Motor neuron (in vitro differentiated cells): ENCODE measurements around the gene TTLL12. TPM values are rescaled to one million over a fixed set of nuclear protein-coding genes. Genes with fewer than 3 reads are reported as not detected.

Experiments
- ATAC-seq, 8 experiments: fragments of 200-7000 bp; cut with Tn5 transposase; replicated peaks in 6 of 8; 2 replicates each; pipeline ENCODE4 v1.8.0; 2021; ENCODE audit warnings: mild to moderate bottlenecking in 8 of 8, moderate library complexity in 8 of 8
- H3K27ac ChIP-seq, 2 donors: fragments of 250-450 bp; sonication (Bioruptor Pico); 2 replicates each; pipeline ENCODE4 v1.9.0; 2021; ENCODE audit warnings: antibody characterized with exemption in 2 of 2, mild to moderate bottlenecking in 2 of 2, moderate library complexity in 1 of 2
- H3K4me1 ChIP-seq, 2 donors: fragments of 250-450 bp; sonication (Bioruptor Pico); replicated peaks in 1 of 2; 2 replicates each; pipeline ENCODE4 v1.6.1; 2021; ENCODE audit warnings: antibody characterized with exemption in 2 of 2, mild to moderate bottlenecking in 2 of 2, moderate library complexity in 1 of 2
- H3K4me3 ChIP-seq, 5 donors: fragments of 250-450 bp; sonication (Bioruptor Pico); 2 replicates each; pipeline ENCODE4 v1.9.0; 2021; ENCODE audit warnings: antibody characterized with exemption in 5 of 5, mild to moderate bottlenecking in 5 of 5, moderate library complexity in 4 of 5
- WGBS, 10 experiments: fragments of 450-650 bp; shearing (Covaris generic); methylation state at CpG; one replicate each; pipeline ENCODE4 v1.0.0; 2022; 5-methylcytosine and 5-hydroxymethylcytosine counted together
- in situ Hi-C, 9 experiments: fragments of 400-800 bp; cut with MboI; loops; one replicate each; pipeline ENCODE4 v1.15.0; 2021; ENCODE audit warnings: low sequenced_read_pairs in 9 of 9, low pct_unique_long_range_greater_than_20kb in 2 of 9; ENCODE audit not compliant: unreplicated experiment in 9 of 9
- total RNA-seq, 8 experiments: library from RNA; unstranded; fragments of 300-600 nt; gene quantifications; 2 replicates each; pipeline versions ENCODE4 v1.2.3 to v1.2.4, GENCODE V29; 2022

The TTLL12 gene
- total RNA-seq, 8 experiments from 2014 or later: 12.3 to 68.1 (median 14.8) TPM

DNA sequence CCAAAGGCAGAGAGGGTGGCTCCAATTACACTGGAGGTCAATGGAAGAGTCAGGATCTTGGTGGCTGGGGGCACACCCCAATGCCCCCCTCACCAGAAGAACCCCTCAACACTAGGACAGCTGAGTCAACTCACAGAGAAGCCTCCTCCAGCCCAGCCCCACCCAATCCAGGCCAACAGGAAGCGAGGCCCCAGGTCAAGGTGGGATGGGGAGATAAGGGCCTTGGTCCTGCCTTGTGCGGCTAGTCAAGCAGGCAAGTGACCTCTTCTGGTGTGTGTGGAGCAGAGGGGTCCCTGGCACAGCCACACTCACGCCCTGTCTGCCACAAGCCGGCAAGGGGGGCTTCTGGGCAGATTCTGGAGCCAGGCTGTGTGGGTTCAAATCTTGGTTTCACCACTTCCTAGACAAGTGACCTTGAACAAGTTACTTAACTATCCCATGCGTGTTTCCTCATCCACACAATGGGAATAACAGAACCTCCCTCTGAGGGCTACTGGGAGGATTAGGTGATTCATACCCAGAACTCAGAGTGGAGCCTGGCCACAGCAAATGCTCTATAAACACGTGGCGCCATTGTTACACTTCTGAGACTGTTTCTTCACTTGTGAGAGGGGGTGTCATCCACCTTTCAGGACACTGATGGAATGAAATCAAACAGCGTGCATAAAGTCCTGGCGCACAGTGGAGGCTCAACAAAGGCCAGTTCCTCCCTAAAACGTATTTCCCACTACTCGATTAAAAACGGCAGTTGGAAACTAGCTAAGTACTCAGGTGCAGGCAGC lies 3.2 kb downstream of the TTLL12 start:
- ATAC-seq: no peak
- no peak overlapping the region for H3K4me3 ChIP-seq
- no peak overlapping the region for H3K27ac ChIP-seq
- in situ Hi-C loops: no loop called here
- 57 to 100% (median 88%) methylated on average over 1 to 9 of the region's 12 CpGs; no CpG with 5 or more reads in 2 of the 10 experiments for WGBS, 10 experiments
- H3K4me1 ChIP-seq: peaks cover 11 to 13% of the 10 kb centered on the region in 2 donors

DNA sequence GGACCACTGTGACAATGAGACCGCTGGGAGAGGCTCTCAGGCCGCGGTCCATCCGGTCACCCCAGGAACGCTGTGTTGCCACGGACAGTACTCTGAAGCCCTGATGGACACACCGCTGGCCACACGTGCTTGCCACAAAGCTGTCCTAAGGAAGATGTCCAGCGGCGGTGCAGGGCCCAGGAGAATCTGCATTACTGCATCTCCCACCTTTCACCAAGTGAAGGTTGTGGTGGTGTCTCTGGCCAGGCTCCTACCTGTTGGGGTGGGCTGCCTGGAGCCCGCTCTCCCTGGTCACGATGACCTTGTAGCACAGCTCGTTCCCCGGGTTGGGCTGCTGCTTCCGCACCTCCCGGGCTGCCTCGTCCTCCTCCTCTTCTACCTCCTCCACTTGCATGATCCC lies 4.2 kb downstream of the TTLL12 start:
- Histone ChIP-seq H3K27ac (no peak overlapping the region), H3K4me3 (no peak overlapping the region), H3K4me1 (peaks cover 7% of the 10 kb centered on the region in 2 donors)
- 97% methylated on average over 6 of the region's 17 CpGs; no CpG with 5 or more reads in 9 of the 10 experiments for WGBS, 10 experiments
- ATAC-seq: no peak
- in situ Hi-C loops: no loop called here

DNA sequence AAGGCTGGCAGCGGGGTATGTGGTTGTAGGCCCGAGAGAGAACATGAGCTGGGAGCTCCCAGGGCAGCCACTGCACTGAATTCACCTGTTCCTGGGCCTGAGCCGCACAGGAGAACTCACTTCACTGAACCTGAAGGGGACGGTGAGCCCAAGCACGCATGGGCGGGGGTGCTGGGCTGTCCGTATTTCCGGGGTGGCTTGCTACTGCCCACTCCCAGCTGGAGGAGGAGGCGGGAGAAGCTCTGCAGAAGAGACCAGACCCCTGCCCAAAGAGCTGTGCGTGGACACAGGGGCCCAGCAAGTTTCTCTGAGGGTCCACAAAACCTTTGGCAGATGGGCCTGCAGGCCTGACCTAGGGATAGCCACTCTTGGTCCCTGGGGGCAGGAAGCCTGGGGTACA lies 4.8 kb downstream of the TTLL12 start:
- ATAC-seq: no peak
- Histone ChIP-seq H3K27ac (no peak overlapping the region), H3K4me1 (peaks cover 6% of the 10 kb centered on the region in 2 donors), H3K4me3 (no peak overlapping the region)
- in situ Hi-C loops: no loop called here
- WGBS, 10 experiments: 88 to 100% (median 100%) methylated on average over 1 to 9 of the region's 10 CpGs; no CpG with 5 or more reads in 4 of the 10 experiments

DNA sequence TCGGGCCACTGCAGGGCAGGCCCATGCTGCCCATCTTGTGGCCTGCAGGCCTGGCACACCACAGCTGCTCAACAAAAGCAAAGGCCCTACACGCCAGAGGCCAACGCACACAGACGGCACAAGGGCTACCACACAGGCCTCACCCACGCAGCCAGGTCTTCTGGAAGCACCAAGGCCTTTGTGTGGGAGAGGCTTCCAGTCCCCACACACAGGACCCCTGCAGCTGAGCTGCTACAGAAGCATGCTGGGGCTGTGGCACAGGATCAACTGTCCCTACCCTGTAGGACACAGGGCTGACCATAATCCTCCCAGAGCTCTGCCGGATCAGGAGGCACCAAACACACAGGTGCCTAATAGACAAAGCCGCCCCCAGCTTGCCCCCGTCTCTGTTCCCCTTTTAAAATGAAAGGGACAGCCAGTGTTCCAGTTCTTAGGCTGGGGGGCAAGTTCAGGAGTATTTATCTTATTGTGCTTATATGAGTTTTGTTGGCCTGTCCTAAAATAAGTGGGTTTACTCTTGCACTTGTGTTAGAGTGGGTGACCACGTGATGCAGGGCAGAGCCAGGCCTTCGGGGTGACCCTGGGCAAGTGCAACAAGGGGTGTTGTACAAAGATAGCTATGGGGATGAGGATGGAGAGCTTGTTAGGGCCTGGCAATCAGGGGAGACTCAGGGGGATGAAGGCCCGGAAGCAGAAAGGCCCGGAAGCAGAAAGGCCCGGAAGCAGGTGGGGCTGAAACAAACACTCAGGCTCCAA lies 5.4 kb downstream of the TTLL12 start:
- Histone ChIP-seq H3K4me1 (peaks cover 6% of the 10 kb centered on the region in 2 donors), H3K4me3 (no peak overlapping the region), H3K27ac (no peak overlapping the region)
- no peak for ATAC-seq
- 60 to 100% (median 88%) methylated on average over 1 to 7 of the region's 13 CpGs; no CpG with 5 or more reads in 2 of the 10 experiments for WGBS, 10 experiments
- in situ Hi-C loops: no loop called here

DNA sequence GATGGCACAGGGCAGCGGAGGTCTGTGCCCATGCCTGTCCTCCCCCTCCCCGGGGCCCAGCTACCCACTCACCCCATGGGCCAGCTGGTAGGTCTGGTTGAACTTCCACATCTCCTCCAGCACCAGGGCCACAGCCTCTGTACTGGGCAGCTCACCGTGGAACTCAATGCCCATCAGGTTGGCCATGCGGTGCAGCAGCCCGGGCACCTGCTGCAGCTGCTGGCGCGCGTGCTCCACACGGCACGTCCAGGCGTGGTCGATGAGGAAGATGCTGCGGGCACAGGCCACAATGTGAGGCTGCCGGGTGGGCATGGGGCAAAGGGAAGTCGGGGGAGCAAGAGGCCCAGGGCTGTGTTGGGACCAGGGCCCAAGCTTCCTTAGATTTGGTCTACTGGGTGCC lies 6.3 kb downstream of the TTLL12 start:
- Histone ChIP-seq H3K4me3 (no peak overlapping the region), H3K27ac (no peak overlapping the region), H3K4me1 (peaks cover 4 to 5% of the 10 kb centered on the region in 2 donors)
- peak in 1 of 8 experiments; percentile 3 for ATAC-seq
- in situ Hi-C loops: no loop called here
- 95% methylated on average over 4 of the region's 15 CpGs; no CpG with 5 or more reads in 9 of the 10 experiments for WGBS, 10 experiments

DNA sequence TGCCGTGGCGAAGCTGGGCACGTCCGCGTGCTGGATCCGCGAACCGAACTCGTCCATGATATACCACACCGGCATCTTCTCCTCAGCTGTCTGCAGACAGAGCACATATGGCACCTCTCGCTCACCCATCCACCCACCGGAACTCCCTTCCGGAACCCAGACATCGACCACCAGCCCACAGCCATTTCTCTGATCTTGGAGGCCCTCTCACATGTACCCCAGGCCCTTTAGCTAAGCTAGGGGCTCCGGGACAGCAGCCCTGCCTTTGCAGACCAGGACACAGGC lies 7.1 kb downstream of the TTLL12 start:
- 80 to 100% (median 100%) methylated on average over 1 to 3 of the region's 15 CpGs; no CpG with 5 or more reads in 6 of the 10 experiments for WGBS, 10 experiments
- no peak for ATAC-seq
- in situ Hi-C loops: no loop called here
- no peak overlapping the region for H3K27ac ChIP-seq
- no peak overlapping the region for H3K4me3 ChIP-seq
- H3K4me1 ChIP-seq: no peaks in the 10 kb centered on the region

DNA sequence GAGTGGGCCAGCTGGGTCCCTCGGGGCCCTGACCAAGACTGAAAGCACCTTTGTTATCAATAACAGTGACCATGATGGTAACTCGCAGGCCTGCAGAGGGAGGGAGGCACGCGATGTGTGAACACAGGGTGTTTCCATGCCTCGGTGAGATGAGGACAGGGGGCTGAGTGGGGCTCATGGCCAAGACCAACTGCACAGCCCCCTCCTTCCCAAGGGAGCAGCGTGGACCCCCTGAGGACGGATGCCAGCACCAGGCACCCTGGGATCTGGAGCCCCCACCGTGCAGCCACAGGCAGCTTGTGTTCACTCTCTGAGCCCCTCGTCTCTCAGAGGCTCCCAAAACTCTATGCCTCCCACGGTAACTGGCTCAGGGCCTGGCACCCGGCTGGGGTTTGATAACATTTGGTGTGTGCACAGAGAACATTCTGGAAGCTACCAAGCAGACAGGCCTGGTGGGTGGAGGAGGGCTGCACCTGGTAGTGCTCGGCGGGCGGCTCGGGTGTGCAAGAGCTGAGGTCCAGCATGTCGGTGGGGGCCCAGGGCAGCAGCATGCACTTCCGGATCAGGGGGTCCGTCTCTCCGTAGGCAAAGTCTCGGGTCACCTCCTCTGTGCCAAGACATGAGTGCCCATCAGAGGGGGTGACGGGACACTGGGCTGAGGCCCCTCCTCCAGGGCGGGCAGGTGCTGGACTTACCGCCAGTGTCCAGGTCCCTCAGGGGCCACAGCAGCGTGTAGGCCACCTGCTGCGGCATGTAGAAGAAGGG lies 7.6 kb downstream of the TTLL12 start:
- 80 to 100% (median 94%) methylated on average over 1 to 15 of the region's 25 CpGs; no CpG with 5 or more reads in 4 of the 10 experiments for WGBS, 10 experiments
- H3K27ac ChIP-seq: no peak overlapping the region
- H3K4me1 ChIP-seq: no peaks in the 10 kb centered on the region
- no peak for ATAC-seq
- in situ Hi-C loops: no loop called here
- H3K4me3 ChIP-seq: no peak overlapping the region

DNA sequence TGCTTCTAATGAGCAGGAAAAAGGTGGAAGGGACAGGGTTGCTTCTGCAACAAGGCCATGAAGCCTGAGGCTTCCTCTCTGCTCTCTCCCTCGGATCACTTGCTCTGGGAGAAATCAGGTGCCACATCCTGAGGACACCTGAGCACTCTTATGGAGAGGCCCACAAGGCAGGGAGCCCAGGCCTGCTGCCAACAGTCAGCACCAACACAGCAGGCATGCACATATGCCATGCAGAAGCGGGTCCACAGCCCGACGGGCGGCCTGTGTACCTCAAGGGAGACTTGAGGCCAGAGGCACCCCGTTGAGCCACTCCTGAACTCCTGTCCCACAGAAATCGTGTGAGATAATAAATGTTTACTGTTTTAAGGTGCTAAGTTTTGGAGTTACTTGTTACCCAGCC lies 9.5 kb downstream of the TTLL12 start:
- WGBS, 10 experiments: 71 to 100% (median 83%) methylated on average over 1 to 5 of the region's 7 CpGs; no CpG with 5 or more reads in 1 of the 10 experiments
- Histone ChIP-seq H3K4me1 (no peaks in the 10 kb centered on the region), H3K4me3 (no peak overlapping the region), H3K27ac (no peak overlapping the region)
- no peak for ATAC-seq
- in situ Hi-C loops: no loop called here

DNA sequence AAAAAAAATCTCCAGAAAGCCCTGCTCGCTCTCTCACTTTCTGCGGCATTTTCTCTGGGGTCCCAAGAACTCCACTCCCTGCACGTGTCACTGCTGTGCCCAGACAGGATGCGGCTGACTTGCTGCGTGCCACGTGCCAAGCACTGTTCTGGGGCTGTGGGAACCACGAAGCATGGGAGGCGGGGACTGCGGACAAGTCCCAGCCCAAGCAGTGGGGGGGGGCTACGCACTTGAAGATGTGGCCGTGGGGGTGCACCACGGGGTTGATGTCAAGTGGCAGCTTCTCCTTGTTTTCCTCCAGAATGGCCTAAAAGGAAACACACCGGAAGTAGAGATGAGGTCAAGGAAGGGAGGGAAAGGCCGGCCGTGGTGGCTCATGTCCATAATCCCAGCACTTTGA lies 10.8 kb downstream of the TTLL12 start:
- Histone ChIP-seq H3K4me1 (no peaks in the 10 kb centered on the region), H3K27ac (no peak overlapping the region), H3K4me3 (no peak overlapping the region)
- in situ Hi-C loops: no loop called here
- WGBS, 10 experiments: 88 to 100% (median 100%) methylated on average over 2 to 4 of the region's 15 CpGs; no CpG with 5 or more reads in 5 of the 10 experiments
- ATAC-seq: no peak

DNA sequence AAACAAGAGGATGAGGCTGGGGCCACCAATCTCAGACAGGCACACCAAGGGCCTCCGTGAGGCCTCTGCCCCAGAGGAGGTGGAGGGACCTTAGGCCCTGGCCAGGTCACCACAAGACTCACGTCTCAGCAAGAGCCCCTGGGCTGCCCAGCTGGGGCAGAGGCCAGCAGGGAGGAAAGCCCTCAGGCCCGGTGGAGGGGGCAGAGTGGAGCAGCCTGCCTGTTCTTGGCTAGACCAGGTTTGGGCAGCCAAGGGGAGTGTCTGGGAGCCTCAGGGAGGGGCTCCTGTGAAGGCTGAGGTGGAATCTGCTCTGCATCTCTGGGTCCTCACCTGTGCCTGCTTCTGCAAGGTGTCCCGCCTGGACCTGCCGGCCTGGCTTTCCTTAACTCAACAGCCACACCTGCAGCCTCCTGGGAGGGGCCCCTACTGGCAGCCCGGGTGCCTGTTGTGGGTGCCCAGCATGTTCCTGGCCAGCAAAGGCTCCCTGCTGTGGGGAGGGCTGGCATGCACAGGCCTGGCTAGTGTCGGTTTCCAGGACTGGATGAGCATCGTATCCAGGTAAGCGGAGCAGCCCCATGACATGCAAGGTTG lies 11.9 kb downstream of the TTLL12 start:
- WGBS, 10 experiments: 81 to 100% (median 100%) methylated on average over 1 to 6 of the region's 9 CpGs; no CpG with 5 or more reads in 4 of the 10 experiments
- Histone ChIP-seq H3K4me1 (no peaks in the 10 kb centered on the region), H3K27ac (no peak overlapping the region), H3K4me3 (no peak overlapping the region)
- in situ Hi-C loops: no loop called here
- ATAC-seq: peak in 1 of 8 experiments; percentile 16

DNA sequence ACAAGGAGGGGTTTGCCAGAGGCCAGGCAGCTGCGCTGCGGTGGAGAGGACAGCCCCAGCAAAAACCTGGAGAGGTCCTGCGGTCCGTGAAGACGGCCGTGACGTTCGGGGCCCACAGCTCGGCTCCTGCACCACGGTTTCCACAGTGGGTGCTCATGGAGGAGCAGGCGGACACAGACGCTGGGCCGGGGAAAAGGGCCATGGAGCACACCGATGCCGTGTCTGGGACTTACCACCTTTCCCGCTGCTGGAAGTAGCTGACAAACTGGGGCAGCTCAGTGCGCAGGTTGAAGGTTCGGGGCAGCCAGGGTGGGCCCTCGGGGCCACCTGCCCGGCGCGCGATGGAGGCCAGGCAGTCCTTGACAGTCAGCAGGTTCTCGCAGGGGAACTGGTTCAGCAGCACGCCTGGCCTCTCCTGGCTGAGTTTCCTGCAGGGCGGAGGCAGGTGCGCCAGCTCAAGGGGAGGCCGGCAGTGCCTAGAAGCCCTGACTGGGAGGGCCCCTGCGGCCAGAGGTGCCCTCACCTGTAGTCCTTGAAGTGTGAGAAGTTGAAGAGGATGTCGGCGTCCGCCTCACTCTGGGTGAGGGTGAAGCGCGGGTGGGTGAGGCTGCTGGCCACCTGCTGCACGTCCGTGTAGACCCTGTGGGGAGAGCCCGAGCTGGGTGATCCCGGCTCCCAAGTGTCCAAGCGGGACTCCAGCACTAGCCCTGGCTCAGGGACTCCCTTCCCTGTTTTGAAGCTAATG lies 12.8 kb downstream of the TTLL12 start:
- Histone ChIP-seq H3K4me1 (no peaks in the 10 kb centered on the region), H3K27ac (no peak overlapping the region), H3K4me3 (no peak overlapping the region)
- peak in 1 of 8 experiments; percentile 7 for ATAC-seq
- in situ Hi-C loops: no loop called here
- 83 to 100% (median 99%) methylated on average over 1 to 7 of the region's 39 CpGs; no CpG with 5 or more reads in 4 of the 10 experiments for WGBS, 10 experiments

DNA sequence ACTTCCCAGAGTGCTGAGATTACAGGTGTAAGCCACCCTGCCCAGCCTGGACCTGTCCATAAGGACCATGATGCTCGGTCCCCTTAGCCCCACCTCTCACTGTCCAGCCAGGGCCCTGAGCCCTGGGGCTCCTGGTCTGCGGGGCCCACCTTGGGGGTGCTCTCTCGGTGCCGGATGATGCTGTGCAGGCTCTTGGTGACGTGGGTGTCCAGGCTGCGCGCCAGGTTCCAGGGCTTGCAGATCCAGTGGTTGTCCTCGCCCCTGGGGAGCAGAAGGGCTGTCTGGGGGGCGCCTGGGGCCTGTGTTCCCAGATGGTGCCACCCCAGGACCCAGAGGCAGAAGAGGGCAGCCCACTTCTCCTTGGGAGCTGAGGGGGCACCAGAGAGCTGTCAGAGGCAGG lies 13.4 kb downstream of the TTLL12 start:
- in situ Hi-C loops: no loop called here
- H3K27ac ChIP-seq: no peak overlapping the region
- 100% methylated on average over 2 of the region's 9 CpGs; no CpG with 5 or more reads in 9 of the 10 experiments for WGBS, 10 experiments
- no peak overlapping the region for H3K4me3 ChIP-seq
- no peaks in the 10 kb centered on the region for H3K4me1 ChIP-seq
- no peak for ATAC-seq
